HEK293 (cell line): ENCODE data around the gene IL1RAP.

ENCODE experiments used
- CTCF ChIA-PET: fragments of 350-600 bp; formaldehyde crosslinking; extraction: SDS; loops from one replicate; lab custom pipeline; 2021; ENCODE audit warnings: antibody characterized with exemption; lab: Yijun Ruan, JAX
- POLR2A ChIA-PET: fragments of 300-600 bp; formaldehyde crosslinking; extraction: SDS; loops from one replicate; lab custom pipeline; 2020; ENCODE audit warnings: antibody characterized with exemption, inconsistent platforms; lab: Yijun Ruan, JAX
- H3K27ac ChIP-seq: fragments of 200-500 bp; sonication (Bioruptor generic); 2 replicates; pipeline ENCODE4 v1.5.1; 2014; ENCODE audit warnings: low read depth, low read length, control low read depth, inconsistent platforms; ENCODE audit errors: extremely low read depth
- H3K36me3 ChIP-seq, 2 experiments: fragments of 200-500 bp in 1 of 2; sonication (Bioruptor generic) in 1 of 2; 1 replicate in 1 of 2; 2 replicates in 1 of 2; pipeline ENCODE4 v1.5.1; 2014 to 2017; ENCODE audit warnings: inconsistent platforms in 2 of 2, low read length in 2 of 2; ENCODE audit not compliant: control insufficient read depth in 2 of 2, insufficient read depth in 1 of 2
- H3K4me1 ChIP-seq: fragments of 200-500 bp; sonication (Bioruptor generic); 2 replicates; pipeline ENCODE4 v1.5.1; 2014; ENCODE audit warnings: mild to moderate bottlenecking, low read length, inconsistent platforms; ENCODE audit not compliant: control insufficient read depth, insufficient read depth
- H3K4me3 ChIP-seq: 2 replicates; pipeline ENCODE4 v1.5.1; 2011; ENCODE audit warnings: low read depth, mild to moderate bottlenecking, control low read depth, low read length, moderate library complexity
- H3K9me3 ChIP-seq: fragments of 200-500 bp; sonication (Bioruptor generic); 2 replicates; pipeline ENCODE4 v1.5.1; 2014; ENCODE audit warnings: low read depth, low read length, inconsistent platforms; ENCODE audit not compliant: control insufficient read depth, insufficient read depth
- BCL11A ChIP-seq: fragments of 450-650 bp; formaldehyde crosslinking; IDR thresholded peaks from 2 replicates; pipeline ENCODE4 v1.5.1; 2016; ENCODE audit warnings: low read depth, missing biosample characterization, missing genetic modification characterization
- BCL11B ChIP-seq: fragments of 450-650 bp; formaldehyde crosslinking; IDR thresholded peaks from 2 replicates; pipeline ENCODE4 v1.5.1; 2016; ENCODE audit warnings: low read depth, missing biosample characterization, missing genetic modification characterization
- HOXA7 ChIP-seq: sonication (generic); formaldehyde crosslinking; IDR thresholded peaks from 2 replicates; pipeline ENCODE4 v1.8.1; 2022; ENCODE audit warnings: missing genetic modification reagents, borderline replicate concordance
- KLF1 ChIP-seq: fragments of 450-650 bp; formaldehyde crosslinking; IDR thresholded peaks from 2 replicates; pipeline ENCODE4 v1.5.1; 2016; ENCODE audit warnings: missing biosample characterization, missing genetic modification characterization
- ZBTB1 ChIP-seq: fragments of 450-650 bp; formaldehyde crosslinking; IDR thresholded peaks from 2 replicates; pipeline ENCODE4 v1.5.1; 2016; ENCODE audit warnings: missing biosample characterization, missing genetic modification characterization
- ZBTB44 ChIP-seq: fragments of 450-650 bp; IDR thresholded peaks from 2 replicates; pipeline ENCODE4 v1.5.1; 2018; ENCODE audit warnings: missing biosample characterization, mild to moderate bottlenecking, missing genetic modification characterization
- ZEB2 ChIP-seq: fragments of 450-650 bp; formaldehyde crosslinking; IDR thresholded peaks from 2 replicates; pipeline ENCODE4 v1.5.1; 2016; ENCODE audit warnings: missing biosample characterization, missing genetic modification characterization
- ZNF140 ChIP-seq: fragments of 450-650 bp; formaldehyde crosslinking; IDR thresholded peaks from 2 replicates; pipeline ENCODE4 v1.5.1; 2016; ENCODE audit warnings: missing biosample characterization, missing genetic modification characterization
- ZNF184 ChIP-seq: fragments of 450-650 bp; IDR thresholded peaks from 2 replicates; pipeline ENCODE4 v1.5.1; 2018; ENCODE audit warnings: missing biosample characterization, mild to moderate bottlenecking, missing genetic modification characterization
- ZNF248 ChIP-seq: fragments of 450-650 bp; formaldehyde crosslinking; IDR thresholded peaks from 2 replicates; pipeline ENCODE4 v1.5.1; 2017; ENCODE audit warnings: missing biosample characterization, missing genetic modification characterization
- ZNF292 ChIP-seq: fragments of 450-650 bp; formaldehyde crosslinking; IDR thresholded peaks from 2 replicates; pipeline ENCODE4 v1.5.1; 2016; ENCODE audit warnings: low read depth, missing biosample characterization, missing genetic modification characterization, borderline replicate concordance
- ZNF350 ChIP-seq: fragments of 450-650 bp; formaldehyde crosslinking; IDR thresholded peaks from 2 replicates; pipeline ENCODE4 v1.5.0; 2017; ENCODE audit warnings: missing biosample characterization, mild to moderate bottlenecking, missing genetic modification characterization
- ZNF394 ChIP-seq: fragments of 450-650 bp; formaldehyde crosslinking; IDR thresholded peaks from 2 replicates; pipeline ENCODE4 v1.5.1; 2016; ENCODE audit warnings: missing biosample characterization, missing genetic modification characterization, mild to moderate bottlenecking, moderate library complexity, borderline replicate concordance
- ZNF501 ChIP-seq: fragments of 450-650 bp; formaldehyde crosslinking; IDR thresholded peaks from 2 replicates; pipeline ENCODE4 v1.5.1; 2016; ENCODE audit warnings: missing biosample characterization, missing genetic modification characterization
- ZNF513 ChIP-seq: fragments of 450-650 bp; IDR thresholded peaks from 2 replicates; pipeline ENCODE4 v1.5.1; 2018; ENCODE audit warnings: missing biosample characterization, missing genetic modification characterization
- ZNF544 ChIP-seq: fragments of 450-650 bp; formaldehyde crosslinking; IDR thresholded peaks from 2 replicates; pipeline ENCODE4 v1.5.0; 2017; ENCODE audit warnings: missing biosample characterization, missing genetic modification characterization
- ZNF629 ChIP-seq: fragments of 450-650 bp; formaldehyde crosslinking; IDR thresholded peaks from 2 replicates; pipeline ENCODE4 v1.5.1; 2017; ENCODE audit warnings: missing biosample characterization, missing genetic modification characterization
- ZNF776 ChIP-seq: fragments of 450-650 bp; formaldehyde crosslinking; IDR thresholded peaks from 2 replicates; pipeline ENCODE4 v1.5.0; 2017; ENCODE audit warnings: missing biosample characterization, missing genetic modification characterization, borderline replicate concordance
- ZXDB ChIP-seq: fragments of 450-650 bp; formaldehyde crosslinking; IDR thresholded peaks from 2 replicates; pipeline ENCODE4 v1.5.1; 2016; ENCODE audit warnings: missing biosample characterization, missing genetic modification characterization
- TF ChIP-seq, protein P1 (sequence below): fragments of 450-650 bp; formaldehyde crosslinking; IDR thresholded peaks from 2 replicates; pipeline ENCODE4 v1.5.0; 2017; ENCODE audit warnings: missing biosample characterization, missing genetic modification characterization, borderline replicate concordance
- TF ChIP-seq, protein P2 (sequence below): fragments of 450-650 bp; formaldehyde crosslinking; IDR thresholded peaks from 2 replicates; pipeline ENCODE4 v1.5.1; 2016; ENCODE audit warnings: missing biosample characterization, missing genetic modification characterization

The IL1RAP gene

DNA sequence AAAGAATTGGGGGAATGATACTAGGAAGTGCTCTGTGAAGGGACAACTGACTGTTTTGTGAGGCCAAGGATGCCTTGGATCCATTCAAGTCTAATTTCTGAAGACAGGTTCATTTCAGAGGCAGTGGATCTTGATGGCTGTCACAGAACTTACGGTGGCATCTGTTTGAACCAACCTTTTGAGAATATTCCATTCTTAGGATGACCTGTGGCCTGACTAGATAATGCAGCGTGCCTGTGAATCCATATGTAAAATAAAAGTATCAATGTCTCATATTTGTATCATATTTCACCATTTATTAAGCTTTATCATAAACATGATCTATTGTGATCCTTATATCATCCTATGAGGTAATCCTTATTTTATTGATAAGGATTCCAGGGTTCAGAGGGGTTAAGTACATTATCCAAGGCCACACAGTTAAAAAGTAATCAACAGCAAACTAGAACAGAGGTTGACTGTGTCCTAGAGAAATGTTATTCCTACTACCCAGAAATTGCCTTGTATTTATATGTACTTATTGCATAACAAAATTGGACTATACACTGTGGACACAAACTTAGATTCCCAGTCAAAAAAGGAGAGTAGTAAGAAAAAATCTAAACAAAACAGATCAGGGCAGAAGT lies 34.3 kb downstream of the IL1RAP start:
- ChIA-PET POLR2A (no interaction called here), CTCF (no interaction called here)
- Histone ChIP-seq H3K9me3 (no peaks in the 10 kb centered on the region), H3K4me3 (no peak overlapping the region), H3K36me3 (no peaks in the 10 kb centered on the region), H3K27ac (no peak overlapping the region), H3K4me1 (no peaks in the 10 kb centered on the region)
- TF ChIP-seq ZBTB1 (tag by site-specific recombination) (no peak), ZEB2 (tag by site-specific recombination) (no peak), HOXA7 (CRISPR knock-in tag) (no peak), ZNF394 (tag by site-specific recombination) (no peak), ZXDB (tag by site-specific recombination) (no peak), ZNF629 (tag by site-specific recombination) (no peak)
- TF ChIP-seq, protein P1, sequence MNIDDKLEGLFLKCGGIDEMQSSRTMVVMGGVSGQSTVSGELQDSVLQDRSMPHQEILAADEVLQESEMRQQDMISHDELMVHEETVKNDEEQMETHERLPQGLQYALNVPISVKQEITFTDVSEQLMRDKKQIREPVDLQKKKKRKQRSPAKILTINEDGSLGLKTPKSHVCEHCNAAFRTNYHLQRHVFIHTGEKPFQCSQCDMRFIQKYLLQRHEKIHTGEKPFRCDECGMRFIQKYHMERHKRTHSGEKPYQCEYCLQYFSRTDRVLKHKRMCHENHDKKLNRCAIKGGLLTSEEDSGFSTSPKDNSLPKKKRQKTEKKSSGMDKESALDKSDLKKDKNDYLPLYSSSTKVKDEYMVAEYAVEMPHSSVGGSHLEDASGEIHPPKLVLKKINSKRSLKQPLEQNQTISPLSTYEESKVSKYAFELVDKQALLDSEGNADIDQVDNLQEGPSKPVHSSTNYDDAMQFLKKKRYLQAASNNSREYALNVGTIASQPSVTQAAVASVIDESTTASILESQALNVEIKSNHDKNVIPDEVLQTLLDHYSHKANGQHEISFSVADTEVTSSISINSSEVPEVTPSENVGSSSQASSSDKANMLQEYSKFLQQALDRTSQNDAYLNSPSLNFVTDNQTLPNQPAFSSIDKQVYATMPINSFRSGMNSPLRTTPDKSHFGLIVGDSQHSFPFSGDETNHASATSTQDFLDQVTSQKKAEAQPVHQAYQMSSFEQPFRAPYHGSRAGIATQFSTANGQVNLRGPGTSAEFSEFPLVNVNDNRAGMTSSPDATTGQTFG (tag by site-specific recombination): no peak

- ChIA-PET CTCF (no interaction called here), POLR2A (no interaction called here)
- Histone ChIP-seq H3K27ac (no peak overlapping the region), H3K9me3 (no peaks in the 10 kb centered on the region), H3K36me3 (no peaks in the 10 kb centered on the region), H3K4me1 (no peaks in the 10 kb centered on the region), H3K4me3 (no peak overlapping the region)
- TF ChIP-seq KLF1 (tag by site-specific recombination) (no peak), ZNF776 (tag by site-specific recombination) (no peak), ZNF544 (no peak), ZBTB44 (tag by site-specific recombination) (no peak), ZNF292 (tag by site-specific recombination) (no peak), BCL11B (tag by site-specific recombination) (no peak), ZNF350 (tag by site-specific recombination) (no peak), ZNF140 (tag by site-specific recombination) (no peak), ZNF248 (tag by site-specific recombination) (no peak), ZNF501 (no peak), BCL11A (tag by site-specific recombination) (no peak), ZNF184 (tag by site-specific recombination) (no peak), ZNF513 (tag by site-specific recombination) (no peak)
- TF ChIP-seq, protein P2, sequence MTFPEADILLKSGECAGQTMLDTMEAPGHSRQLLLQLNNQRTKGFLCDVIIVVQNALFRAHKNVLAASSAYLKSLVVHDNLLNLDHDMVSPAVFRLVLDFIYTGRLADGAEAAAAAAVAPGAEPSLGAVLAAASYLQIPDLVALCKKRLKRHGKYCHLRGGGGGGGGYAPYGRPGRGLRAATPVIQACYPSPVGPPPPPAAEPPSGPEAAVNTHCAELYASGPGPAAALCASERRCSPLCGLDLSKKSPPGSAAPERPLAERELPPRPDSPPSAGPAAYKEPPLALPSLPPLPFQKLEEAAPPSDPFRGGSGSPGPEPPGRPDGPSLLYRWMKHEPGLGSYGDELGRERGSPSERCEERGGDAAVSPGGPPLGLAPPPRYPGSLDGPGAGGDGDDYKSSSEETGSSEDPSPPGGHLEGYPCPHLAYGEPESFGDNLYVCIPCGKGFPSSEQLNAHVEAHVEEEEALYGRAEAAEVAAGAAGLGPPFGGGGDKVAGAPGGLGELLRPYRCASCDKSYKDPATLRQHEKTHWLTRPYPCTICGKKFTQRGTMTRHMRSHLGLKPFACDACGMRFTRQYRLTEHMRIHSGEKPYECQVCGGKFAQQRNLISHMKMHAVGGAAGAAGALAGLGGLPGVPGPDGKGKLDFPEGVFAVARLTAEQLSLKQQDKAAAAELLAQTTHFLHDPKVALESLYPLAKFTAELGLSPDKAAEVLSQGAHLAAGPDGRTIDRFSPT: no peak
Measured at GRCh38 chr3:190552021-190552420, 38.1 kb downstream of the IL1RAP start.
